Memory B cell (primary cell): ENCODE measurements around the gene EFNA5.

Experiments
- ATAC-seq: fragments of 150-1000 bp; cut with Tn5 transposase; 2 replicates; pipeline ENCODE4 v1.10.0; 2021; ENCODE audit warnings: low read depth, mild to moderate bottlenecking, moderate library complexity
- DNase-seq, 2 donors: peaks; one replicate each; pipeline ENCODE4 v3.0.0; 2022; ENCODE audit warnings: low spot score in 2 of 2
- H3K27ac Mint-ChIP-seq: one replicate; pipeline ENCODE4 v1.8.0; 2022; ENCODE audit warnings: mild to moderate bottlenecking, moderate library complexity, mixed read lengths
- H3K27me3 Mint-ChIP-seq: one replicate; pipeline ENCODE4 v1.8.0; 2022; ENCODE audit warnings: mixed read lengths
- H3K36me3 Mint-ChIP-seq: one replicate; pipeline ENCODE4 v1.8.0; 2022; ENCODE audit warnings: mild to moderate bottlenecking, mixed read lengths
- H3K4me1 Mint-ChIP-seq: one replicate; pipeline ENCODE4 v1.8.0; 2022; ENCODE audit warnings: mixed read lengths
- H3K4me3 Mint-ChIP-seq: one replicate; pipeline ENCODE4 v1.8.0; 2022; ENCODE audit warnings: mild to moderate bottlenecking, moderate library complexity, mixed read lengths
- H3K9me3 Mint-ChIP-seq: one replicate; pipeline ENCODE4 v1.8.0; 2022; ENCODE audit warnings: mixed read lengths

EFNA5 gene

GRCh38 chr5:107422494-107422893 is 248.2 kb downstream of the EFNA5 start:
- DNase-seq (no peak), ATAC-seq (no peak)
- Mint-ChIP-seq H3K36me3 (no peaks in the 10 kb centered on the region), H3K4me1 (no peaks in the 10 kb centered on the region), H3K27me3 (peaks cover 2% of the 10 kb centered on the region), H3K27ac (no peak overlapping the region), H3K9me3 (no peaks in the 10 kb centered on the region), H3K4me3 (no peak overlapping the region)

GRCh38 chr5:107419498-107419897 is 251.2 kb downstream of the EFNA5 start:
- DNase-seq (no peak), ATAC-seq (no peak)
- Mint-ChIP-seq H3K27me3 (peaks cover 2% of the 10 kb centered on the region), H3K36me3 (no peaks in the 10 kb centered on the region), H3K27ac (no peak overlapping the region), H3K9me3 (no peaks in the 10 kb centered on the region), H3K4me1 (no peaks in the 10 kb centered on the region), H3K4me3 (no peak overlapping the region)

DNA sequence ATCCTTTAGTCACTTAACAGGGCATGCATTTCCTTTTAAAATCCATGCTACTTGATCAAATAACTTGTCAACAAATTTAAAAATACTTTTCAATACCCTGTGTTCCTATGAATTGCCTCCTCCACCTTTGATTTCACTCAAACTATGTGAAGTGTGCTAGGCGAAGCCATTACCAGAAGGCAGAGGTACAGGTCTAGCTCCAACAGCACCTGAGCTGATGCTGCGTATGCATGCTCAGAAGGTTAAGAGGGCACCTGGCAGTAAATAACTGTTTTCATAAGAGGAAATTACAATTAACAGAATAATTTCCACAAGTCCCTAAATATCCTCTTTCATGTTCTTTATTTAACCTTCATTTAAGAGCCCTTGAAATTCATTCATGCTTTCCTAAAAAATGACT is 251.8 kb downstream of the EFNA5 start:
- H3K4me3 Mint-ChIP-seq, result no peak overlapping the region
- peaks cover 2% of the 10 kb centered on the region for H3K27me3 Mint-ChIP-seq
- DNase-seq, result no peak
- no peaks in the 10 kb centered on the region for H3K36me3 Mint-ChIP-seq
- no peaks in the 10 kb centered on the region for H3K4me1 Mint-ChIP-seq
- no peak overlapping the region for H3K27ac Mint-ChIP-seq
- H3K9me3 Mint-ChIP-seq, result no peaks in the 10 kb centered on the region
- ATAC-seq, result no peak

GRCh38 chr5:107418071-107418470 is 252.7 kb downstream of the EFNA5 start:
- no peaks in the 10 kb centered on the region for H3K4me1 Mint-ChIP-seq
- DNase-seq, result no peak

DNA sequence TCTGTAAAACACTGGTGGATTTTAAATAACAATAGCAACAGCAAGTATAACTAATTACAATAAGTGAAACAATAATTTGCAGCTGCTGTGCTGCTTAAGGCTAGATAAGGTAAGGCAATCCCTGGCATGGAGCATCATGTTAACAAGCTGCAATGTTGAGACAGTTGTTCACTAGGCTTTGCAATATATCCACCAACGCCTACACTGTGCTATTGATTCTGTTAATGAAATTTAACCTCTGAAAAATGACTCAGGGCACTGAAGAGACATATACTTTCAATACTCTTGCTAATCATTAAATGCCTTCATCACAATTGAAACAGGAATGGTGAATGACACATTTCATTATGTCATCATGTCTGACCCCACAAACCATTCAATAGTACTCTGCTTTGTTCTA is 255.0 kb downstream of the EFNA5 start:
- Mint-ChIP-seq H3K36me3 (no peaks in the 10 kb centered on the region), H3K4me1 (no peaks in the 10 kb centered on the region), H3K9me3 (no peaks in the 10 kb centered on the region), H3K27ac (no peak overlapping the region), H3K27me3 (peaks cover 2% of the 10 kb centered on the region), H3K4me3 (no peak overlapping the region)
- ATAC-seq (no peak), DNase-seq (no peak)

More at GRCh38 chr5:107418071-107418470, 252.7 kb downstream of the EFNA5 start:
- H3K27me3 Mint-ChIP-seq, result peaks cover 2% of the 10 kb centered on the region
- H3K27ac Mint-ChIP-seq, result no peak overlapping the region
- H3K9me3 Mint-ChIP-seq, result no peaks in the 10 kb centered on the region
- H3K4me3 Mint-ChIP-seq, result no peak overlapping the region
- ATAC-seq, result no peak
- no peaks in the 10 kb centered on the region for H3K36me3 Mint-ChIP-seq

DNA sequence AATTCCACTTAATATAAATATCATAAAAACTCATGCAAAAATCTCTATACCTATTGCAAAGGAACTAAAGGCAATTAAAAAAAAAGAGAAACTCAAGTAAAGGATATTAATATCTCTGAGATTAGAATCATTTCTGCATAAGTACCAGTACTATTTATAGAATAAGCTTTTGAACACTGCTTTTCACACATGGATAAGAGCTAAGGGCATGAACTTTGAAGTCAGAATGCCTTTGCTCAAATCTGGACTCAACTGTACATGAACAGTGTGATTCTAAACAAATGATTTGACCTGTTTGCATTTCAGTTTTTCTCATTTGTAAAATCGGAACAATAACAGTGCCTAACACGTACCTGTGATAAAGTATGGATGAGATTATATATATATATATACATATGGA is 255.9 kb downstream of the EFNA5 start:
- Mint-ChIP-seq H3K36me3 (no peaks in the 10 kb centered on the region), H3K9me3 (no peaks in the 10 kb centered on the region), H3K4me3 (no peak overlapping the region), H3K4me1 (no peaks in the 10 kb centered on the region), H3K27me3 (peaks cover 2% of the 10 kb centered on the region), H3K27ac (no peak overlapping the region)
- DNase-seq (no peak), ATAC-seq (no peak)

DNA sequence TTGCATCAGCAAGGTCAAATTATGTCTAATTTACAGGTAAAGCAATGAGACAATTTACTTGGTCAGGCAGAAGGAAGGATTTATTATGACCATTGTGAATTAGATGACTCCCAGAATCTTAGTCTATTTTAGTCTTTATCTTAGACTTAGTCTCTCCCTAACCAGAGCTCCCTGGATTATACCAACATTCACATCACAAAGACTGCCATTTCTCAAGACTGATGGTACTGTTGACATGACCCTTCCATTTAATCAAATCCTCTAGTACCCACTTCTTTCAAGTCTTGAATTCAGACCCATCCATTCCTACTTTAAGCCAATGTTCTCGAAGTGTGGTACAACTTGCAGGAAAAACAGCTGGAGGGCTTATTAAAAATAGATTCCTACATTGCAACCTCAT is 257.0 kb downstream of the EFNA5 start:
- Mint-ChIP-seq H3K4me1 (no peaks in the 10 kb centered on the region), H3K36me3 (no peaks in the 10 kb centered on the region), H3K27ac (no peak overlapping the region), H3K4me3 (no peak overlapping the region), H3K27me3 (peaks cover 2% of the 10 kb centered on the region), H3K9me3 (no peaks in the 10 kb centered on the region)
- DNase-seq, result no peak
- no peak for ATAC-seq

GRCh38 chr5:107408564-107408963 is 262.2 kb downstream of the EFNA5 start:
- Mint-ChIP-seq H3K27ac (no peak overlapping the region), H3K27me3 (no peaks in the 10 kb centered on the region), H3K4me1 (no peaks in the 10 kb centered on the region), H3K36me3 (no peaks in the 10 kb centered on the region), H3K4me3 (no peak overlapping the region), H3K9me3 (peaks cover 2% of the 10 kb centered on the region)
- DNase-seq (no peak), ATAC-seq (no peak)

DNA sequence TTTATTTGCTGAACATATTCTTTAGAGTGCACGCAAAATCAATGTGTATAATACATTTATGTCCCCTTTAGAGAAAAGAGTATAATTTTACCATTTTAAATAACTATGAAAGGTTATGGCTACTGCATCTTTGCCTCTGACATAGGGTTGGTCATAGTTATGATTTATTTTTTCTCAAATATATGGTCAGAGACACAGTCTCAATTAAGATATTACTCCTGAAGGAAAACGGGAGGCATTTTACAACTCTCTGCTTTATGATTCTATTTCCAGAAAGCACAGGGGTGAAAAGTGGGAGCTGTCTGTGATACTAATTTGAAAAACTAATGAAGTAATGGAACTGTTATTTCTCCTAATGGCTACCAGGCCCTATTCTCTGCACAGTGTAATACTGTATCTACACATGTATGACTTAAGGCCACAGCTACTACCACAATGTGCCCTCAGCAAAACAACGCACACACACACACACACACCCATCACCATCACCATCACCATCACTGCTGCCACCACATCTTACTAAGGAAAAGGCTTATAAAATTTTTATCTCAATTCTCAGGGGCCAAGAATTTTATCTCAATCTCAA is 262.9 kb downstream of the EFNA5 start:
- Mint-ChIP-seq H3K4me1 (no peaks in the 10 kb centered on the region), H3K4me3 (no peak overlapping the region), H3K36me3 (no peaks in the 10 kb centered on the region), H3K9me3 (peaks cover 2% of the 10 kb centered on the region), H3K27ac (no peak overlapping the region), H3K27me3 (no peaks in the 10 kb centered on the region)
- ATAC-seq, result no peak
- no peak for DNase-seq

DNA sequence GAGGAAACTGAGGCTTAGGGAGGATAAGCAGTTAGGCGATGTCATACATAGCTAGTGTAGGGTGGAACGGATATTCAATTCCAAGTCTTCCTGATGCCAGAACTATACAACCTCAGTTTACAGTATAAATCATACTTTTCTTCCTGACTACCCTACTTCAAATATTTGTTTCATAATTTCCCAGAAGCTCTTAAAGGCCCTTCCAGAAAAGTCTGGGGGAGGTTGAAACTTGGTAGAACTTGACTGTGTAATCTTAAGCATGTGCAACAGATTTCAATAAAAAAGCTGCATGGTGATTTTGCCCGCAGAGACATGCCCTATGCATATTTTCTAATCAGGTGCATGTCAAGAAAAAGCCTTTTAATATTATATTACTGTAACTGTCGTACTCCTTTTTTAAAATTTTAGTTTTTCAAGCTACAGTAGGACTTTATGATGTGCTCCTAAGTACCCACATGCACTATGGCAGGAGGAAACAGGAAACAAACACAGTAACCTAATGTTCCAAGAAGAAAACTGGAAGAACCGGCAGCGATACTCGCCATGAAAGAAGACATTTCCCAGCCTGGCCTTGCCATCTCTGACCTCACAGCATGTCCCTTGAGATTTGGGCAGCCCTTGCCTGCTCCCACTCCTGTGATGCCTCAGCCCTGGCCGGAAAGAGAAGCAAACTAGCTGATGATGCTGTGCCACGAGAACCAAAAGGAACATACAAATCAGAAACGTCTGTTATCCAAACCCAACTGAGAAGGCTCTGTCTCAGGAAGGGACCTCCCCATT is 266.0 kb downstream of the EFNA5 start:
- ATAC-seq, result no peak
- no peak overlapping the region for H3K27ac Mint-ChIP-seq
- H3K4me3 Mint-ChIP-seq, result no peak overlapping the region
- peaks cover 2% of the 10 kb centered on the region for H3K9me3 Mint-ChIP-seq
- no peaks in the 10 kb centered on the region for H3K4me1 Mint-ChIP-seq
- H3K36me3 Mint-ChIP-seq, result no peaks in the 10 kb centered on the region
- H3K27me3 Mint-ChIP-seq, result no peaks in the 10 kb centered on the region
- no peak for DNase-seq

DNA sequence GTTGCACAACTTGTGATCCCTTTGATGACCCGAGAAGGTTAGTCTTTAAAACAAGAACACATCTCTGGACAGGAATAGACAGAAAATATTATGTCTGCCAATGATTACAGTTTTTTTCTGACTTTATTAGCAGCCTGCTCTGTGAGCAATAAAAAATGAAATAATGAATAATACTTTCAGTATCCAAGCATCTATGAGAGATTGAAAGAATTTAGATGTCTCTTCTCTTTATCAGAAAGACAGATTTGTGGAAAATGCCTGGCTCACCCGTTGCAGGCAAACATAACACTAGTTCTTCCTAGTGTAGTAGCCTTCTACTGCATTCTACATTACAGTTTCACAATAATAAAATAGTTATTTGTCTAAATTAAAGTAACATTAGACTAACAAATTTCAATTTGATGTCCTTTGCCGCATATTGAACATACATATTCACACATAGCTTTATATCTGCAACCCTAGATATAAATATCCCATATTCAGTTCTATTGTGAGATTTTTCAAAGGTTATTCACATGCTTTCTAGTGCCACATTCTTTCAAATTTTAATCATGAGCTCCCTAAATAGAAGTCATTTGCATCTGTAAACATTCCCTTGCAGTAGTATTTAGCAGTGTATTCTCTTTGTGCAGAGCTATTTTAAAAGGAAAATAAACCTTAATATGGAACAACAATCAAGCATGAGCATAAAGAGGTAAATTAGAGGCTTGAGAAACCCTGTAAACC is 267.3 kb downstream of the EFNA5 start:
- ATAC-seq (no peak), DNase-seq (no peak)
- Mint-ChIP-seq H3K4me3 (no peak overlapping the region), H3K27ac (no peak overlapping the region), H3K27me3 (no peaks in the 10 kb centered on the region), H3K36me3 (no peaks in the 10 kb centered on the region), H3K4me1 (no peaks in the 10 kb centered on the region), H3K9me3 (peaks cover 2% of the 10 kb centered on the region)

- H3K27me3 Mint-ChIP-seq, result peaks cover 3% of the 10 kb centered on the region
- H3K4me1 Mint-ChIP-seq, result no peaks in the 10 kb centered on the region
- H3K4me3 Mint-ChIP-seq, result no peak overlapping the region
- no peaks in the 10 kb centered on the region for H3K36me3 Mint-ChIP-seq
- peaks cover 2% of the 10 kb centered on the region for H3K9me3 Mint-ChIP-seq
- no peak overlapping the region for H3K27ac Mint-ChIP-seq
- DNase-seq, result no peak
- ATAC-seq, result no peak
Observed at GRCh38 chr5:107402434-107403227, 268.1 kb downstream of the EFNA5 start.

DNA sequence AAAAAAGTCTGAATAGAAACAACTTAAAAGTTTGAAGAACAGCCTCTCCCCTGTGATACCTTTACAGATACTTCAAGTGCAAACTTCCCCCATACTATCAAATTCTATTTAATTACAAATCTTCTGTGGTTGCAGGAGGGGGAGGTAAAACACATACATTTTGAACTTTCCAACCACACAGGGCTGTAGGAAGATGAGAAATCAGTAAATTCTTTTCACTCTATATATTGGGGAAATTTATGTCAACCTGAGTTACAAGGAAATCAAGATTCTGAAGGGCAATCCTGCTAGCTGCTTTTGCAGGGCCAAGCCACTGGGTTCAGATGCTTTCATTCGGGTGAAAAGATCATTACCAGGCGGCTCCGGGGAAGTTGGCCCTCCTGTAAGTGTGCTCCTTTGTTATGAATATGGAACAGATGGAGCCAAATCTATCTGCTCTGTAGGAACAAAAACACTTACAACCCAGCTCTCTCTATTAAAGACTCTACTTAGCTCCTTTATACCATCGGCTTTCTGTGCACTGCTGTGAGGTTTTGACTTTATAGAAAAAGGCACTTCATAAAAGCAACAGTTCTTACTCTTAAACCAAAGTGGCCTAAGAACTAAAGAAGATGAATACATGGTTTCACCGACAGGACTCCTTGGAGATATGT is 269.1 kb downstream of the EFNA5 start:
- no peak overlapping the region for H3K4me3 Mint-ChIP-seq
- DNase-seq (no peak), ATAC-seq (no peak)
- no peak overlapping the region for H3K27ac Mint-ChIP-seq
- no peaks in the 10 kb centered on the region for H3K36me3 Mint-ChIP-seq
- H3K4me1 Mint-ChIP-seq, result no peaks in the 10 kb centered on the region
- H3K27me3 Mint-ChIP-seq, result peaks cover 3% of the 10 kb centered on the region
- H3K9me3 Mint-ChIP-seq, result peaks cover 2% of the 10 kb centered on the region
